Kidney capillary endothelial cell (primary cell): ENCODE measurements around the gene SLC25A23.

Experiments
- DNase-seq: peaks from one replicate; pipeline ENCODE4 v3.0.0-alpha.2; 2018; ENCODE audit warnings: low spot score

SLC25A23 gene

DNA sequence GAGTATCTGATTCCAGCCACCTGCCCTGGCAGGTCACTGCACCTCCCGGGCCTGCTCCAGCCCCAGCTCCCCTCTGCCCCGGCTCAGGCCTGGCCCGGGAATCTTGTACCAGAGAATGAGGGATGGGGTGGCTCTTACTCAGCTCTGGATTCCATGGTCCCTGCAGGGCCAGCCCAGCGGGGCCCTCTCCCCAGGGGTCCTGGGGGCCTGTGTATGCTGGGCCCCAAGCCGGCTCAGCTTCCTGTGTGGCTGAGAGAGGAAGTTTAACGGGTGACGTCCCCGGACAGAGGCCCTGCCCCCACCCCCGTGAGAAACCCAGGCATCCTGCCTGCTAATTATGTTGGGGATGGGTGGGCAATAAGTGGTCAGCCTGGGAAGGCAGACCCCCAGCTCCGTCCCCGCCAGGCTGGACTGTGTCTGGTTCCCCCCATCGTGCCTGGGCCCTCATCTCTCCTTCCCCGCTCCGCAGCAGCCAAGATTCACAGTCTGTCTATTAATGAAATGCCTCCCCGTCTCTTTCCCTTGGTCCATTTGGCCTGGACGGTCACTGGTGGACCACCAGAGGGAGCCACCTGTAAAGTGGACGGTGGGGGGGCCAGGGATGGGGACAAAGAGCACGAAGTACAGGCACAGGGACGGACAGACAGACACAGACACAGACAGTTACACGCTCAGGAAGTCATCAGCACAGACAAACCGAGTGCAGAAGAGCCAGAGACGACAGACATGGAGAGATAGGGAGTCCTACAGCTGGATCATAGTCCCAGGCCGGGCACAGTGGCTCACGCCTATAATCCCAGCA, 22.1 kb upstream of the SLC25A23 start, which contains the start of gene DENND1C:
TSS of gene DENND1C (minus strand) at position 247 of the 802 bp plus-strand sequence. CDS start at position 155, 92 bp downstream.
- DNase-seq: no peak

DNA sequence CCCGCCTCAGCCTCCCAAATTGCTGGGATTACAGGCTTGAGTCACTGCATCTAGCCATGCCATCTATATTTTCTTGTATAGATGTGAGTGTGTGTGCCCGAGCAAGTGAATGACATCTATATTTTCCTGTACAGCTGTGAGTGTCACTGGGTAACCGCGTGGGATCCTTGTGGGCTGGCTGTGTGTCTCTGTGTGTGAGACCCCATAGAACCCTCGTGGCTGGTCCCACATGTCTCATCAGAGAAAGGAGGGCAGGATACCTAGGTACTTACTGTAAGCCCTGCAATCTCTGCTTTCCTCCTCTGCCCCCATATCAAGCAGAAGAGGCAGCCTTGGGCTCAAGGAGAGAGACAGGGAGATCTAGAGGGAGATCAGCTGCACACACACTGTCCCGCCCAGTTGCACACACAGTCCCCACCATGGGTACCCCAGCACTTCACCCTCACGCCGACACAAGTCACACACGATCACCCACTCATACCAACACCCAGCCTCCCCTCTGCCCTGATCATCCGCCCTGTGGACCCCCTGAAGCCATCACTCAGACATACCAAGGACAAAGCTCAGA, 21.3 kb upstream of the SLC25A23 start:
- DNase-seq: no peak

DNA sequence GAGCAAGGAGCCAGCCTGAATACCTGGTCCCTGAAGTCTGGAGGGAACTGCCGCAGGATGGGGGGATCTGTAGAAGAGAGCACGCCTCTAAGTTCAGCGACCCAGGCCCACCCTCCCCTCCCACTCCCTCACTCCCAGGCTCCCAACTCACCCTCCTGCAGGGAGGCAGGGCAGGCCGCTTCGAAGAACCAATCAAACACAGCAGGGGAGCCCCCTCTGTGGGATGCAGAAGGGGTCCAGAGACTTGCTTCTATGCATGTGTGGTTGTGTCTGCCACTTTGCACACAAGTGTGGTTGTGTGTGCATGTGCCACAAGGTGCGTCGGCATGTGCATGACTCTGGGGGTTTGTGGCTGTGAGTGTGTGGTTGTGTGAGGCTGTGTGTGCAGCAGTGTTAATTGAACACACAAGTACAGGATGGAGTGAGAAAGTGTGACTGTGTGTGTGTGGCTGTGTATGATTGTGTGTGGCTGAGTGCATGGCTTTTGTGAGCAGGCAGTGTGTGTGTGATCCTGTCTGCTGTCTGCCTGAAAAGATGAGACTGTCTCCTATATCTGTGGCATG, 20.3 kb upstream of the SLC25A23 start:
- no peak for DNase-seq

DNA sequence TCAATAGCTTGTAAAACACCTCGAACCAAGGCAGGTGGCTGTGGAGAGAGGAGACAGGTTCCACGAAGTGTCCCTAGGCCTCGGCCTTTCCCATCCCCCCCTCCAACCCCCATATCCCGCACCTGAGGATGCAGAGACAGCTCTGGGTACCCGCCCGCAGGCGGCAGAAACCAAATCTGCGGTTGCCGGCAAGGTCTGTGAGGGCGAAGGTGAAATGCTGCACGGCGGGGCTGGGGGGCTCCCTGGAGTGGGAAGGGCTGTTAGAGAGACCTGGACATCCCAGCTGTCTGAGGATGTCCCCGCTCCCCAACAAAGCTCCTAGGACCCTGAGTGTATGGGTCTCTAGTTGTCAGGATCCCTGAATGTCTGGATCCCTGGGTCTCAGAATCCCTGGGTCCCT, 19.2 kb upstream of the SLC25A23 start:
- DNase-seq: no peak

DNA sequence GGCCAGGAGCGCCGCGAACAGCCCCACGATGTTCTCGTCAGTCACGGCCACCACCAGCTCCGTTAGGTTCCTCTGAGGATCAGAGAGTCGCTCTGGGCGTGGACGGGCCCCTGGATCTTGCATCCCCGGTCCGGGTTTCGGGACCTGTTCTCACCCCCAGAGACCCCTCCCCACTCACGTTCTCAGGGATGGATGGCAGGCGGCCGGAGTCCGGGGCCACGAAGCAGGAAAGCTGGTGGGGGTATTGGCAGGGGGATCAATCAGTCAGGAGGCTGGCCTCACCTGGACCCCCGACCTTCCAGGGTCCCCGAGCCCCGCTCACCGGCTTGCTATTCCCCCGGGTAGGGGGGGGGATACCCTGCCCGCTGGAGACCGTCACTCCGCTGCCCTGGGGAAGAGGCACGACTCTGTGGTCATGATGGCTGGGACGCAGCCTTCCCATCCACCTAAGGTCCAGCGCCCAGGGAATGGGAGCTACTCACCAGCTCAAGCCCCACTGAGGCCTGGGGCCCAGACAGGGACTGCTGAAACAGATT, 17.4 kb upstream of the SLC25A23 start:
- DNase-seq: no peak

DNA sequence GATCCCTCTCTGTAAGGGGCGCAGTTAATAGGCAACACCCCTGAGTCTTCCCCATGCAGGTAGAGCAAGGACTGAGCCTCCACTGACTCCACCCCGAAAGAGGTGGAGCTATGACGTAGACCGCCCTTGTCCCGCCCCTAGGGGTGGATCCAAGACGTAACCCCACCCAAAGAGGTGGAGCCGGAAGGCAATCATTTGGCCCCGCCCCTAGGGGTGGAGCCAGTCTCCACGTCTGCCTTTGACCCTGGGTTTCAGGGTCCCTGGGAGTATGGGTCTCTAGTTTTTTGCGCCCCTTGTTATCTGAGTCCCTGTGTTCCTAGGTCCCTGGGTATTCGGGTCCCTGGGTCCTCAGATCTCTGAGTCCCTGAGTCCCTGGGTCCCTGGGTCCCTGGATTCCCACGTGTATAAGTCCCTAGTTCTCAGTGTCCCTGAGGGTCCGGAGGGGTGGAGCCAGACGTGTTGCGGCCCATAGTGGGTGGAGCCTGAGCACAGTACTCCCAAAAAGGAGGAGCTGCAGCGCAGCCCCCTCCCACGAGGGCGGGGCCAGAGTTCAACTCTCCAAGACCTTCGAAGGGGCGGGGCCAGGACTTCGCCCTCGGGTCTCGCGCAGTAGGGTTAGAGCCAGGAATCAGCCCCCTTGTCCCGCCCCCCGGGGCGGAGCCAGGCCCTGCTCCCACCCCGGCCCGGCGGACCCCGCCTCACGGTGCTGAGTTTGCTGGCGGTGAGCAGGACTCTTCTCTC, 16.7 kb upstream of the SLC25A23 start:
- peak; percentile 38 for DNase-seq

DNA sequence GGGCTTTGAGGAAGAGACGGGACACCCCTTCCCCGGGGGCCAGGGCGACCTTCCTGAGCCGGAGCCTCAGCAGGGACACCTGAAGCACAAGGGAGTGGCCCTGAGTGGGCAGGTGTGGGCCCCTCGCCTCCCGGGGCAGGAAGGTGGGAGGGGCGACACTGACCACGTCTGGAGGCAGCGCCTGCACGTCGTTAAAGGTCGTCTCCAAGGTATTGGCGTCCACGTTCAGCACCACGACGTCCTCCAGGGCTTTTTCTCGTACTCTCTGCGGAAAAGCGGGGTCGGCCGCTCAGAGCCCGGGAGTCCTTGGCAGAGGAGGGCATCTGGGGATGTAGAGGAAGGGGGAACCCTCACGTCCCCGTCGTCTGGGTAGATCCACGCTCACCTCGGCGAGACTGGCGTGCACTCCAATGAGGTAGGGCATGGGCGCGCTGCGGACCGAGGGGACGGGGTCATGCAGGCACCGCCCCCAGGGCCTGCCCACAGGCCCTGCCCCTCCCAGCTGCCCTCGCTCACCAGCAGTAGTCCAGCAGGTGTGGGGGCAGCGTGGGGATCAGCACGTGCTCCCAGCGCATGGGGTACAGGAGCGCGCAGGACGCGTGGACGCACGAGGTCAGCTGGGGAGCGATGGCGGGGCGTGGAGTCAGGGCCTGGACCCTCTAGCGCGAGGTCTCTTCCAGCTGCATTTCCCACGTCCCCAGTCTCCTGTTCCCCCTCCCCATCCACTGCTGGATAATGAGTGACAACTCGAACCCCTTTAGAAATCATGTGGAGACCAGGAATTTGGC, 15.9 kb upstream of the SLC25A23 start:
- DNase-seq: no peak

DNA sequence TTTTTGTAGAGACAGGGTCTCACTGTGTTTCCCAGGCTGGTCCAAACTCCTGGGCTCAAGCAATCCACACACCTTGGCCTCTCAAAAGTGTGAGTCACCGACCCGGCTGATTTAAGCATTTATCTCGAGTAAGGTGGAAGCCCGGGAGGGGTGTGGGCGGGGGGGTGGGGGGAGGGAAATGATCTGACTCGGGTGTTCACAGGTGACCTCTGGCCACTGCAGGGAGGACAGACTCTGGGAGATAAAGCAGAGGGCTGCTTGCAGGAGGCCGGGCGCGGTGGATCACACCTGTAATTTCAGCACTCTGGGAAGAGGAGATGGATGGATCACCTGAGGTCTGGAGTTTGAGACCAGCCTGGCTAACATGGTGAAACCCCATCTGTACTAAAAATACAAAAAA, 14.1 kb upstream of the SLC25A23 start:
- no peak for DNase-seq

DNA sequence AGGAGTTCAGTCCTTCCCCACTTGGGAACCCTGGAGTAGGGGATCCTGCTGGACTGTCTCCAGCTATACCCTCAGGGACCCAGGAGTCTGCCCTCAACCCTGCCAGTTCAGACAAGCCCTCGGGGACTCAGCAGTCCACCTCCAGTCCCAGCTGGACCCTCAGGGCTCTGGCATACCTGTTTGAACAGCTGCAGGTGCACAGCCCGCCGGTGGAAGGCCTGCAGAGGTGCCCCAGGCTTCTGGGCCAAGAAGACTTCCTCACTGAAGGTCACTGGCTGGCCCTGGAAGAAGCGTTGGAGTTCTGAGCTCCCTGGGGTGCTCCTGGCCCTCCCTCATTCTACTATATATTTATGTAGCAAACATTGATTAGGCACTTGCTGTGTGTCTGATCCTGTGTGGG, 13.1 kb upstream of the SLC25A23 start:
- DNase-seq: no peak

DNA sequence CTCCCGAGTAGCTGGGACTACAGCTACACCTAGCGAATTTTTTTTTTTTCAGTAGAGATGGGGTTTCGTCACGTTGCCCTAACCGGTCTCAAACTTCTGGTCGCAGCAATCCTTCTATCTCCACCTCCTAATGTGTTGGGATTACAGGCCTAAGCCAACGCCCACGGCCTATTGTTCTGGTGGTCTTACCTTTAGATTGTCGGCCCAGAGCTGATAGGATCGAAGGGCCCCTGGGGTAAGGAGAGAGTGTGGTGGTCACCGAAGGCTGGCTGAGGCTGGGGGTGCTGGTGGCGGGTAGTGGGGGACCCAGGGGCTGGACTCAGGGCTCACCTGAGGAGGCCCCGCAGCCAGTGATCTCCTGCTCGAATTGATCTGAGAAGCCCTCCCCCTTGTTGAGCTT, 11.5 kb upstream of the SLC25A23 start:
- DNase-seq: no peak

DNA sequence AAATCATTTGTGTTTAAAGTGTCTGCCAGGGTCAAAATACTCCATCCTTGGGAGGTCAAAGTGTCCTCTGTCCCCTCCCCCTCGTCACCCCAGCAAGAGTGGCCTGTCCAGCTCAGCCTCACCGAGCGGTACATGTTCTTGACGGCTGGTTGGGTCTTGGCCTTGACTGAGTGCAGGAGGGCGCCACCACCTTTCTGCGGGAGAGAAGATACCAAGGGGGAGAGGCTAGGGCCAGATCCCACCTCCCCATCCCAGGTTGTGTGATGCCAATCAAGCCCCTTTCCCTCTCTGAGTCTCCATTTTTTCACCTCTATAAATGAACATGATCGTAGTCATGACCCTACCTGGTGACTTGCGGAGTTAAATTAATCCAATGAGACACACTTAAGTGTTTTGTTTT, 10.6 kb upstream of the SLC25A23 start:
- DNase-seq: no peak

DNA sequence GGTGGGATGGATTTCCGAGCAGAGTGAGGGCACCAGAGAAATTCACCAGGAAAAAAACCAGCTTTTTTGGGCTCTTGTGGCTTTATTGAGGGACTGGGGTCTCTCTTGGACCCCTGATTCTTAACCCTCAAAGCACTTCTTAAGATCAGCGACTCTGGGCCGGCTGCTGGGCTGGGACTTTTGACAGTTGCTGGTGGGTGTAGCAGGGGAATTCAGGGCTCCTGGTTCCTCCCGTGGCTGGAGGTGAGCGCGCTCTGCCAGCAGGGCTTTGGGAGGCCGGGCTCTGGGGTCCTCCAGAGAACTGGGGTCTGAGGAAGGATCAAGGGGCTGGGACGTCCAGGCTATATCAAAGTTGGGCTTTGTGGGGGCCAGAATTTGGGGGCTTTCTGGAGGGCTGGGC, 7.8 kb upstream of the SLC25A23 start:
- DNase-seq: no peak

DNA sequence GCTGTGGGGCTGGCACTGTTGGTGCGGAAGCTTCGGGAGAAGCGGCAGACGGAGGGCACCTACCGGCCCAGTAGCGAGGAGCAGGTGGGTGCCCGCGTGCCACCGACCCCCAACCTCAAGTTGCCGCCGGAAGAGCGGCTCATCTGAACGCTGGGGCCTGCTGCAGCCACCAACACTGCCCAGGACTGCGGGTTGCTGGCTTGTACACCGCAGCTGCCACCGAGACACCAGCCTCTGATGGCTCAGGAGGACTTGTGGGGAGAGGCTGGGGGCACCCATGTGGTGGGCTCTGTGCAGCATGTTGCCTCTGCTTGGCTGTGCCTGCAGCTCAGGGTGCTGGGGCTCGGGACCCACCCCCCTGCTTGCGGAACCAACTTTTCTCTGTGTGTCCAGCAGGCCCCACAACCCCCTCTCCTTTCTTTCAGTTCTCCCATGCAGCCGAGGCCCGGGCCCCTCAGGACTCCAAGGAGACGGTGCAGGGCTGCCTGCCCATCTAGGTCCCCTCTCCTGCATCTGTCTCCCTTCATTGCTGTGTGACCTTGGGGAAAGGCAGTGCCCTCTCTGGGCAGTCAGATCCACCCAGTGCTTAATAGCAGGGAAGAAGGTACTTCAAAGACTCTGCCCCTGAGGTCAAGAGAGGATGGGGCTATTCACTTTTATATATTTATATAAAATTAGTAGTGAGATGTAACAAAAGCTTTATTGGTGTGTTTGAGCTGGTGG, 7.1 kb upstream of the SLC25A23 start:
- no peak for DNase-seq

DNA sequence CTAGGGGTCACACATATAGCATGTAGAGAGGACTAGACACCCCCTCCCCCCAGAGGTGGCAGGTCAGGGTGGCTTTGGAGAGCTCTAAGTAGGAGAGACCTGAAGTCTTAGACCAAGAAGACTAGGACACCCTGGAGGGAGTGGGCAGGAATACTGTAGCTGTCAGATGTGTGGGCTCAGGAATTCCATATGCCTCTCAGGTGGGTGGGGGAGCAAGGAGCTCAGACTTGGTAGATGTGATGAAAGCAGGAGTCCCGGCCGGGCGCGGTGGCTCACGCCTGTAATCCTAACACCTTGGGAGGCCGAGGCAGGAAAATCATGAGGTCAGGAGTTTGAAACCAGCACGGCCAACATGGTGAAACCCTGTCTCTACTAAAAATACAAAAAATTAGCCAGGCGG, 6.1 kb upstream of the SLC25A23 start:
- no peak for DNase-seq

DNA sequence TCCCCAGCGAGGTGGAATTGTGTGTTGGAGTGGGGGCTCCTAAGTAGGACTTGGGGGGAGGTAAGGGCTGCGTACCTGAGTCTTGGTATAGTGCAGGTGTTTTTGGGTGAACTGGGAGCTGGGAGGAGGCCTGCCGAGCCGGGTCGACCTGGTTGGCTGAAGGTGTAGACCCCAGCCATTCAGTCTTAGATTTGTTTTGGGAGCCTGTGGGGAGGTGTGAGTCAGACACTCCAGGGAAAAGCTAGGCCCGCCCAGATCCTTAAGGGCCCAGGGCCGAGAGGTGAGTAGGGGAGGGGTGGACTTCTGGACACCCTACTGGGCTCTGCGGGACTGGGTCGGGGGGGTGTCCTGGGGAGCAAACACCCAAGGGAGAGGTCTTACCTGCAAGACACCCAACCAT, 5.4 kb upstream of the SLC25A23 start:
- DNase-seq: no peak

DNA sequence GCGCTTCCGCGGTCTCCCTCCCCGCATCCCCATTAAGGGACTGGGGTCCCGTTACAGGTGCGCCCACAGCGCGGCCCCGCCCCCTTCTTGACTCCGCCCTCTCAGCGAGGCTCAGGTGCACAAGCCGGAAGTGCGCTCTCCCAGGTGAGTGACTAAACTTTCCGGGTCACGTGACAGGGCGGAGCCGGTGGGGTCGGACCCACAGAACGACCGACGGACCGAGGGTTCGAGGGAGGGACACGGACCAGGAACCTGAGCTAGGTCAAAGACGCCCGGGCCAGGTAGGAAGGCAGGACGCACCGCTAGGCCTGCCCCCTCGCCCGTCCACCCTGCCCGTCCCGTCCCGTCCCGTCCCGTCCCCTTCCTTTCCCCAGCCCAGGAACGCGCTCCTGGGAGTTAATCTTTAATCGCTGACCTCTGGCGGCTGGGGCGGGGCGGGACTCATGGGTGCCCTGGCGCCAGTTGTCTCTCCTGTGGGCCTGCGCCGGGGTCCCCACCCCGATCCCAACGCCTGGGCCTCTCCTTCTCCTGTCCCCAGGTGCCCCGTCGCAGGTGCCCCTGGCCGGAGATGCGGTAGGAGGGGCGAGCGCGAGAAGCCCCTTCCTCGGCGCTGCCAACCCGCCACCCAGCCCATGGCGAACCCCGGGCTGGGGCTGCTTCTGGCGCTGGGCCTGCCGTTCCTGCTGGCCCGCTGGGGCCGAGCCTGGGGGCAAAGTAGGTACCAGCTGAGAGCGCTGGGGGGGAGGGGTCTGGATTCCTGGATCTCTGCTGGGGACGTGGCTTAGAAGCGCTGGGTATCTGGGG, 4.7 kb upstream of the SLC25A23 start, which contains the start of gene CRB3:
TSS of gene CRB3 (plus strand) at position 202 of the 804 bp plus-strand sequence. CDS start at position 633, 431 bp downstream.
- no peak for DNase-seq

DNA sequence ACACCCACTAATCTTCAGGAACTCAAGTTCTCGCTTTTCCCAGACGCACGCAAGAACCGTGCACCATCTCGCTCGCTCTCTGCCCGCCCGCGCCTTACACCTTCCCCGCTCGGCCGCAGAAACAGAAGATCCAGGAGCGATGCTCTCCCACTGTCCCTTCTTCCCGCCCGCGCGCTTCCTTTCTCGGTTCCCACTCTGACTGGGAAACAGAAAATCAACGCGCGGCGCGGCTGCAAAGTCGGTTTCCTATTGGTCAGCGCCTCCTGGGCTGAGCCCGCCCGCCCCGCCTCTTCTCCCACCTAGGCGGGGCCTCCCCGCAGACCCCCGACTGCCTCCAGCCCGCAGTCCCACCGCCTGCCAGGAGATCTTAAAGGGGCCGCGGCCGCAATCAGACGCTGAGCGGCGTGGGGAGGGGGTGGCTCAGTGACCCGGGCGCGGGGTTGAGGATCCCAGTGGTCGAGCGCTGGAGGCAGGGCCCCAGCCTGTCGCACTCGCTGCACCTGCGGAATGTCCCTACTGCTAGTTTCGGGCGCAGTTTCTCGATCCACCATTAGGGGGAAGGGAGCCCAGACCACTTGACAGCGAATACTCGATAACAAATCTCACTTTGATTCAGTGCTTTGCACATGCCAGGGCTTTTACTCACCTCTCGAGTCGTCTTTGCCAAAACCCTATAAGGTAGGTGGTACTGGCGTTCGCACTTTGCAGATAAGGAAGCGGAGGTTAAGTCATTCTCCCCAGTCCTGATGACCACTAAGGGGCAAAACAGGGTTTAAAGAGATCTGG, 700 bp upstream of the SLC25A23 start:
- DNase-seq: peak; percentile 90

DNA sequence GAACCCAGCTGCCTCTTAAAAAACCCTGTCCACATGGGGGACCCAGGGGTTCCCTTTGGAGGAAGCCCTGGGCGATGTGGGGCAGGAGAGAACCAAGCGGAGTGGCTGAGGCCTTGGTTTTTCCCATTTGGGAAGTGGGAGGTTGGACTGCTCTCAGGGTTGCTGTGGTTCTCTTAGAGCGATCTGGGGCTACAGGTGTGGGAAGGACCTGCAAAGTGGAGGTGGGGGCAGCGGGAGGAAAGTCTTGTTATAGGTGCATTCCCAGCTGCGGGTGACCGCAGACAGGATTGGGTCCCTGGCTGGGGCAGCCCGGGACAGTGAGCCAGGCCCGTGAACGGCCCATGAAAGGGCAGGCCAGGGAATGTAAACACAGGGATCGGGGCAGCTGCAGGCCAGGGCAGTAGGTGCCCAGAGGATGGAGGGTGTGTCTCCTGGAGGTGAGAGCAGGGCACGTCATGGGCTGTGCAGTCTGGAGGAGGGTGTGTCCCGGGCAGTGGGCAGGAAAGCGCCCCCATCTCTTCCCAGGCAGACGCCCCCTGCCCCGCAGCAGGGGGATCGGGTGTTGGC, 814 bp downstream of the SLC25A23 start:
- DNase-seq: no peak
